H9 (cell line): ENCODE data around the gene OSBPL10. TPM values are rescaled to one million over a fixed set of nuclear protein-coding genes. Genes with fewer than 3 reads are reported as not detected.

Source experiments
- DNase-seq: peaks from one replicate; pipeline ENCODE4 v3.0.0-alpha.2; 2017
- H2AFZ ChIP-seq: one replicate; pipeline ENCODE4 v1.6.1; 2013; ENCODE audit warnings: mild to moderate bottlenecking, low read length, control low read depth, moderate library complexity
- H2AK5ac ChIP-seq: 2 replicates; pipeline ENCODE4 v1.6.1; 2013; ENCODE audit warnings: low read length, control low read depth, mixed read lengths; ENCODE audit not compliant: insufficient read length
- H2BK120ac ChIP-seq: one replicate; pipeline ENCODE4 v1.6.1; 2013; ENCODE audit warnings: low read depth, mild to moderate bottlenecking, low read length, control low read depth, inconsistent platforms; ENCODE audit not compliant: poor library complexity, severe bottlenecking
- H2BK12ac ChIP-seq: 2 replicates; pipeline ENCODE4 v1.6.1; 2013; ENCODE audit warnings: low read length, control low read depth, mixed read lengths, low read depth; ENCODE audit not compliant: insufficient read length
- H2BK15ac ChIP-seq: 2 replicates; pipeline ENCODE4 v1.6.1; 2013; ENCODE audit warnings: low read depth, low read length, control low read depth
- H2BK20ac ChIP-seq: one replicate; pipeline ENCODE4 v1.6.1; 2013; ENCODE audit warnings: low read depth, mild to moderate bottlenecking, low read length, control low read depth, inconsistent platforms; ENCODE audit not compliant: poor library complexity, severe bottlenecking
- H2BK5ac ChIP-seq: 2 replicates; pipeline ENCODE4 v1.6.1; 2013; ENCODE audit warnings: low read length, control low read depth, mixed read lengths; ENCODE audit not compliant: insufficient read length
- H3K14ac ChIP-seq: 2 replicates; pipeline ENCODE4 v1.6.1; 2013; ENCODE audit warnings: low read length, control low read depth; ENCODE audit not compliant: insufficient read depth
- H3K18ac ChIP-seq: 2 replicates; pipeline ENCODE4 v1.6.1; 2013; ENCODE audit warnings: low read depth, mild to moderate bottlenecking, mixed read lengths, low read length, control low read depth; ENCODE audit not compliant: insufficient read length
- H3K23ac ChIP-seq: 2 replicates; pipeline ENCODE4 v1.6.1; 2013; ENCODE audit warnings: low read length, control low read depth, mixed read lengths, low read depth; ENCODE audit not compliant: insufficient read length
- H3K23me2 ChIP-seq: 2 replicates; pipeline ENCODE4 v1.6.1; 2013; ENCODE audit warnings: low read depth, mild to moderate bottlenecking, mixed read lengths, low read length, control low read depth; ENCODE audit not compliant: insufficient read length, poor library complexity, severe bottlenecking
- H3K27ac ChIP-seq: 2 replicates; pipeline ENCODE4 v1.5.1; 2013; ENCODE audit warnings: low read length, control low read depth, mixed read lengths, low read depth; ENCODE audit not compliant: insufficient read length
- H3K27me3 ChIP-seq: 2 replicates; pipeline ENCODE4 v1.6.1; 2013; ENCODE audit warnings: low read length, control low read depth, inconsistent platforms; ENCODE audit not compliant: insufficient read depth
- H3K4ac ChIP-seq: 2 replicates; pipeline ENCODE4 v1.6.1; 2013; ENCODE audit warnings: low read depth, mild to moderate bottlenecking, control low read depth, inconsistent platforms, low read length, moderate library complexity
- H3K4me1 ChIP-seq: 2 replicates; pipeline ENCODE4 v1.6.1; 2013; ENCODE audit warnings: low read length, control low read depth, inconsistent platforms; ENCODE audit not compliant: insufficient read depth
- H3K4me2 ChIP-seq: 2 replicates; pipeline ENCODE4 v1.6.1; 2013; ENCODE audit warnings: low read length, control low read depth, mixed read lengths; ENCODE audit not compliant: insufficient read length, insufficient read depth
- H3K56ac ChIP-seq: 2 replicates; pipeline ENCODE4 v1.6.1; 2013; ENCODE audit warnings: low read depth, mild to moderate bottlenecking, mixed read lengths, low read length, control low read depth; ENCODE audit not compliant: insufficient read length
- H3K79me1 ChIP-seq: 2 replicates; pipeline ENCODE4 v1.6.1; 2013; ENCODE audit warnings: low read depth, mild to moderate bottlenecking, moderate library complexity, low read length, control low read depth, inconsistent platforms; ENCODE audit not compliant: insufficient read depth, poor library complexity, severe bottlenecking
- H3K79me2 ChIP-seq: 2 replicates; pipeline ENCODE4 v1.6.1; 2013; ENCODE audit warnings: low read length, control low read depth, inconsistent platforms; ENCODE audit not compliant: insufficient read depth
- H3K9ac ChIP-seq: 2 replicates; pipeline ENCODE4 v1.6.1; 2013; ENCODE audit warnings: low read length, control low read depth, mixed read lengths; ENCODE audit not compliant: insufficient read length; ENCODE audit errors: extremely low read depth
- H3K9me3 ChIP-seq: one replicate; pipeline ENCODE4 v1.6.1; 2013; ENCODE audit warnings: low read depth, low read length, inconsistent platforms; ENCODE audit not compliant: control insufficient read depth
- H3T11ph ChIP-seq: one replicate; pipeline ENCODE4 v1.6.1; 2013; ENCODE audit warnings: mild to moderate bottlenecking, low read length, control low read depth, inconsistent platforms
- H4K20me1 ChIP-seq: one replicate; pipeline ENCODE4 v1.6.1; 2013; ENCODE audit not compliant: control insufficient read depth, insufficient read length, insufficient read depth
- H4K5ac ChIP-seq: 2 replicates; pipeline ENCODE4 v1.6.1; 2013; ENCODE audit warnings: low read depth, mild to moderate bottlenecking, mixed read lengths, low read length, control low read depth; ENCODE audit not compliant: insufficient read length
- H4K8ac ChIP-seq: replicated peaks from 2 replicates; pipeline ENCODE4 v1.6.1; 2013; ENCODE audit warnings: low read length, control low read depth, mixed read lengths, low read depth; ENCODE audit not compliant: insufficient read length
- H4K91ac ChIP-seq: 2 replicates; pipeline ENCODE4 v1.6.1; 2013; ENCODE audit warnings: low read depth, mild to moderate bottlenecking, moderate library complexity, mixed read lengths, low read length, control low read depth; ENCODE audit not compliant: insufficient read length
- H3K27ac Mint-ChIP-seq, 3 experiments: 2 replicates in 2 of 3; 3 replicates in 1 of 3; pipeline ENCODE4 v1.8.0; 2020 to 2021; ENCODE audit warnings: mixed read lengths in 3 of 3, mild to moderate bottlenecking in 1 of 3, moderate library complexity in 1 of 3
- H3K27me3 Mint-ChIP-seq: 2 replicates; pipeline ENCODE4 v1.8.0; 2021; ENCODE audit warnings: low read depth, mild to moderate bottlenecking, moderate library complexity, mixed read lengths
- H3K36me3 Mint-ChIP-seq, 3 experiments: 2 replicates in 2 of 3; 3 replicates in 1 of 3; pipeline ENCODE4 v1.8.0; 2020 to 2021; ENCODE audit warnings: low read depth in 3 of 3, mixed read lengths in 3 of 3; ENCODE audit not compliant: insufficient read depth in 1 of 3
- H3K4me1 Mint-ChIP-seq, 2 experiments: 2 replicates each; pipeline ENCODE4 v1.8.0; 2020; ENCODE audit warnings: mixed read lengths in 2 of 2
- H3K4me3 Mint-ChIP-seq, 2 experiments: 2 replicates in 1 of 2; 3 replicates in 1 of 2; pipeline ENCODE4 v1.8.0; 2020 to 2021; ENCODE audit warnings: mild to moderate bottlenecking in 2 of 2, mixed read lengths in 2 of 2, moderate library complexity in 1 of 2
- H3K9me3 Mint-ChIP-seq, 2 experiments: 2 replicates in 1 of 2; 3 replicates in 1 of 2; pipeline ENCODE4 v1.8.0; 2020; ENCODE audit warnings: mild to moderate bottlenecking in 2 of 2, mixed read lengths in 2 of 2, moderate library complexity in 1 of 2
- CTCF ChIP-seq: fragments of 200-600 bp; sonication (generic); conservative IDR thresholded peaks from 3 replicates; pipeline ENCODE4 v1.8.0; 2021; ENCODE audit warnings: antibody characterized with exemption, mild to moderate bottlenecking
- WGBS: extraction: QIAGEN DNeasy Blood & Tissue Kit; methylation state at CpG from one replicate; pipeline ENCODE4 v1.1.7; 2013; ENCODE audit warnings: missing lambda C conversion rate, low lambda C conversion rate, mixed read lengths; ENCODE audit not compliant: insufficient read length; ENCODE audit errors: extremely low coverage; 5-methylcytosine and 5-hydroxymethylcytosine counted together
- total RNA-seq: library from RNA; stranded (reverse); gene quantifications from 2 replicates; pipeline ENCODE4 v1.2.1, GENCODE V29; 2021

Gene OSBPL10
- total RNA-seq, 1 experiment from 2014 or later, result 42.7 TPM

GRCh38 chr3:31840252-31840651, 140.8 kb downstream of the OSBPL10 start:
- WGBS, result no CpG with 5 or more reads among the region's 4 CpGs

More at GRCh38 chr3:31840252-31840651, 140.8 kb downstream of the OSBPL10 start:
- no peaks in the 10 kb centered on the region for H3K9me3 Mint-ChIP-seq
- Histone ChIP-seq H3K18ac (no peak overlapping the region), H2BK120ac (no peak overlapping the region), H4K8ac (no peak overlapping the region), H3K9me3 (no peaks in the 10 kb centered on the region), H3K4me1 (peaks cover 11% of the 10 kb centered on the region), H2BK15ac (no peak overlapping the region), H3K27ac (no peak overlapping the region), H3K23ac (no peak overlapping the region), H3K14ac (no peak overlapping the region), H3T11ph (no peak overlapping the region), H3K4ac (no peak overlapping the region), H3K23me2 (no peaks in the 10 kb centered on the region), H2AFZ (no peak overlapping the region), H3K4me2 (no peak overlapping the region), H2AK5ac (no peak overlapping the region), H4K91ac (no peak overlapping the region), H3K56ac (no peak overlapping the region), H4K20me1 (no peaks in the 10 kb centered on the region), H3K79me2 (peaks cover 4% of the 10 kb centered on the region; the same call in 1 of the 2 replicates), H2BK20ac (no peak overlapping the region), H3K9ac (no peak overlapping the region), H2BK12ac (no peak overlapping the region), H3K27me3 (no peaks in the 10 kb centered on the region), H3K79me1 (no peaks in the 10 kb centered on the region), H2BK5ac (no peak overlapping the region), H4K5ac (no peak overlapping the region)
- TF ChIP-seq CTCF, result no peak
- no peak overlapping the region for H3K4me3 Mint-ChIP-seq
- DNase-seq, result no peak
- H3K27ac Mint-ChIP-seq, result no peak overlapping the region; a peak in 1 of 7 replicates
- H3K27me3 Mint-ChIP-seq, result no peaks in the 10 kb centered on the region
- peaks cover 40 to 42% of the 10 kb centered on the region in 2 experiments for H3K4me1 Mint-ChIP-seq
- peaks cover 3 to 4% (median 3%) of the 10 kb centered on the region in 3 experiments; a peak in 4 of 7 replicates for H3K36me3 Mint-ChIP-seq
